Measurements from ENCODE around the gene DDN.

Gene DDN

GRCh38 chr12:48995086-48995879, 3.9 kb downstream of the DDN start:
- DNase-seq (ENCODE audit: low spot score) = peak; percentile 89
- TF ChIP-seq, protein P1, sequence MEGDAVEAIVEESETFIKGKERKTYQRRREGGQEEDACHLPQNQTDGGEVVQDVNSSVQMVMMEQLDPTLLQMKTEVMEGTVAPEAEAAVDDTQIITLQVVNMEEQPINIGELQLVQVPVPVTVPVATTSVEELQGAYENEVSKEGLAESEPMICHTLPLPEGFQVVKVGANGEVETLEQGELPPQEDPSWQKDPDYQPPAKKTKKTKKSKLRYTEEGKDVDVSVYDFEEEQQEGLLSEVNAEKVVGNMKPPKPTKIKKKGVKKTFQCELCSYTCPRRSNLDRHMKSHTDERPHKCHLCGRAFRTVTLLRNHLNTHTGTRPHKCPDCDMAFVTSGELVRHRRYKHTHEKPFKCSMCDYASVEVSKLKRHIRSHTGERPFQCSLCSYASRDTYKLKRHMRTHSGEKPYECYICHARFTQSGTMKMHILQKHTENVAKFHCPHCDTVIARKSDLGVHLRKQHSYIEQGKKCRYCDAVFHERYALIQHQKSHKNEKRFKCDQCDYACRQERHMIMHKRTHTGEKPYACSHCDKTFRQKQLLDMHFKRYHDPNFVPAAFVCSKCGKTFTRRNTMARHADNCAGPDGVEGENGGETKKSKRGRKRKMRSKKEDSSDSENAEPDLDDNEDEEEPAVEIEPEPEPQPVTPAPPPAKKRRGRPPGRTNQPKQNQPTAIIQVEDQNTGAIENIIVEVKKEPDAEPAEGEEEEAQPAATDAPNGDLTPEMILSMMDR (IDR thresholded peaks at IDR 0.05; ENCODE audit: extremely low read depth, missing control alignments) = peak; percentile 69

DNA sequence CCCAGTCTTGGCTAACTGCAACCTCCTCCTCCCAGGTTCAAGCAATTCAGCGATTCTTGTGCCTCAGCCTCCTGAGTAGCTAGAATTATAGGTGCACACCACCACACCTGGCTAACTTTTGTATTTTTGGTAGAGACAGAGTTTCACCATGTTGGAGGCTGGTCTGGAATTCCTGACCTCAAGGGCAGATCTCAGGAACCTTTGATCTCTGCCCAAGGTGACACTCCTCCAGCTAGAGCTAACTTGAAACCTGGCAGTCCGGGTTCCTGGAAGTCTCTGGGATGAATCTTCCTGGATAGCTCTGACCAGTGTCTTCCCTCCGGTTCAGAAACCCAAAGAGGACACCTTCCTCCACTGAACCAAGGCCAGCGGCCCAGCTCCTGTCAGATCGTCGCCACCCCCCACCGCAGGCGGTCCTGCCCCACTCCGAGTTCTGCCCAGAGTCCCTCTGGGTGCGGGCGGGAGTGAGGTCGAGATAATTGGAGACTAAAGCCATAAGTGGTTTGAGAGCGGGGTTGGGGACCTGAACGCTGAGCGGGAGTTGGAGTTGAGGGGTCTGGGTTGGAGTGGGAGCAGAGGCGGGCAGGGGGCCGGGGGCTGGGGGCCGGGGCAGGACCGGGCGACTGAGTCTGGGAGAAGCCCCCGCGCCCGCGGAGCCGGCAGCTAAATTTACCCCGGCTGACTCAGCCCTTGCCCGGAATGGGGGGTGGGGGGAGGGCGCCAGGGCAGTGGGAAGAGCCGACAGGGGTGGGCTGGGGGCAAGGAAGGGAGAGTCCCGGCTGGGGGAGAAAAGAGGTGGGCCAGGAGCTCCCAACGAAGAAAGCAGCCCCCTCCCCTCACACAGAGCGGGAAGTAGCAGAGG, 4.7 kb downstream of the DDN start:
- TF ChIP-seq, protein P1 (IDR thresholded peaks at IDR 0.05; ENCODE audit: extremely low read depth, missing control alignments) = no peak
- DNase-seq (ENCODE audit: low spot score) = peak; percentile 19

- peak; percentile 6 for DNase-seq (ENCODE audit: low spot score)
- TF ChIP-seq, protein P1 (IDR thresholded peaks at IDR 0.05; ENCODE audit: extremely low read depth, missing control alignments) = no peak
These were observed 5.4 kb downstream of the DDN start for GRCh38 chr12:48993787-48994186.

- TF ChIP-seq, protein P1 (IDR thresholded peaks at IDR 0.05; ENCODE audit: extremely low read depth, missing control alignments) = no peak
- peak; percentile 30 for DNase-seq (ENCODE audit: low spot score)
These were observed 7.7 kb downstream of the DDN start for GRCh38 chr12:48991247-48992050.

GRCh38 chr12:48990552-48990951, 8.6 kb downstream of the DDN start:
- TF ChIP-seq, protein P1 (IDR thresholded peaks at IDR 0.05; ENCODE audit: extremely low read depth, missing control alignments) = no peak
- peak; percentile 5 for DNase-seq (ENCODE audit: low spot score)

- peak; percentile 87 for DNase-seq (ENCODE audit: low spot score)
These were observed 11.0 kb downstream of the DDN start for GRCh38 chr12:48988030-48988649.

More at GRCh38 chr12:48988030-48988649, 11.0 kb downstream of the DDN start:
- TF ChIP-seq, protein P1 (IDR thresholded peaks at IDR 0.05; ENCODE audit: extremely low read depth, missing control alignments) = peak; percentile 93
